Osteoblast (primary cell): ENCODE data around the gene ANKRD29. TPM values are rescaled to one million over a fixed set of nuclear protein-coding genes. Genes with fewer than 3 reads are reported as not detected.

ENCODE experiments used
- DNase-seq: peaks from one replicate; pipeline ENCODE4 v3.0.0; 2011; ENCODE audit warnings: low spot score, mixed read lengths; ENCODE audit not compliant: insufficient read length; ENCODE audit errors: missing footprints
- H2AFZ ChIP-seq: 2 replicates; pipeline ENCODE4 v1.6.0; 2011; ENCODE audit warnings: mild to moderate bottlenecking, low read length
- H3K27ac ChIP-seq: 2 replicates; pipeline ENCODE4 v1.5.1; 2011; ENCODE audit warnings: mild to moderate bottlenecking, low read depth, low read length, moderate library complexity
- H3K27me3 ChIP-seq: 2 replicates; pipeline ENCODE4 v1.6.0; 2012; ENCODE audit warnings: mild to moderate bottlenecking, control low read depth, inconsistent platforms, low read length, moderate library complexity; ENCODE audit not compliant: insufficient read depth
- H3K36me3 ChIP-seq: 2 replicates; pipeline ENCODE4 v1.5.1; 2011; ENCODE audit warnings: mild to moderate bottlenecking, low read length, control low read depth, moderate library complexity; ENCODE audit not compliant: insufficient read depth
- H3K4me1 ChIP-seq: 2 replicates; pipeline ENCODE4 v1.5.1; 2011; ENCODE audit warnings: mild to moderate bottlenecking, low read length, control low read depth, moderate library complexity; ENCODE audit not compliant: insufficient read depth
- H3K4me2 ChIP-seq: 2 replicates; pipeline ENCODE4 v1.6.0; 2011; ENCODE audit warnings: mild to moderate bottlenecking, low read length; ENCODE audit not compliant: insufficient read depth
- H3K4me3 ChIP-seq: fragments of 200-600 bp; sonication (generic); 3 replicates; pipeline ENCODE4 v1.5.1; 2012; ENCODE audit warnings: mild to moderate bottlenecking, low read length, inconsistent platforms; ENCODE audit not compliant: insufficient read depth
- H3K79me2 ChIP-seq: 2 replicates; pipeline ENCODE4 v1.6.0; 2012; ENCODE audit warnings: mild to moderate bottlenecking, low read length, control low read depth, inconsistent platforms; ENCODE audit not compliant: insufficient read depth
- H3K9me3 ChIP-seq: 2 replicates; pipeline ENCODE4 v1.5.1; 2011; ENCODE audit warnings: low read depth, low read length, control low read depth
- H4K20me1 ChIP-seq: 2 replicates; pipeline ENCODE4 v1.6.0; 2012; ENCODE audit warnings: mild to moderate bottlenecking, low read length, control low read depth; ENCODE audit not compliant: insufficient read depth
- total RNA-seq: library from RNA; depleted of rRNA; stranded (reverse); fragments of >200 nt; gene quantifications from 2 replicates; pipeline ENCODE4 v1.2.3, GENCODE V29; 2012
- TF ChIP-seq, protein P1 (sequence below): IDR thresholded peaks from 2 replicates; pipeline ENCODE4 v1.5.1; 2011; ENCODE audit warnings: mild to moderate bottlenecking, low read depth, low read length, moderate library complexity; ENCODE audit errors: extremely low read depth

Gene ANKRD29
- total RNA-seq, 1 donor = 9.8 TPM

- TF ChIP-seq, protein P1, sequence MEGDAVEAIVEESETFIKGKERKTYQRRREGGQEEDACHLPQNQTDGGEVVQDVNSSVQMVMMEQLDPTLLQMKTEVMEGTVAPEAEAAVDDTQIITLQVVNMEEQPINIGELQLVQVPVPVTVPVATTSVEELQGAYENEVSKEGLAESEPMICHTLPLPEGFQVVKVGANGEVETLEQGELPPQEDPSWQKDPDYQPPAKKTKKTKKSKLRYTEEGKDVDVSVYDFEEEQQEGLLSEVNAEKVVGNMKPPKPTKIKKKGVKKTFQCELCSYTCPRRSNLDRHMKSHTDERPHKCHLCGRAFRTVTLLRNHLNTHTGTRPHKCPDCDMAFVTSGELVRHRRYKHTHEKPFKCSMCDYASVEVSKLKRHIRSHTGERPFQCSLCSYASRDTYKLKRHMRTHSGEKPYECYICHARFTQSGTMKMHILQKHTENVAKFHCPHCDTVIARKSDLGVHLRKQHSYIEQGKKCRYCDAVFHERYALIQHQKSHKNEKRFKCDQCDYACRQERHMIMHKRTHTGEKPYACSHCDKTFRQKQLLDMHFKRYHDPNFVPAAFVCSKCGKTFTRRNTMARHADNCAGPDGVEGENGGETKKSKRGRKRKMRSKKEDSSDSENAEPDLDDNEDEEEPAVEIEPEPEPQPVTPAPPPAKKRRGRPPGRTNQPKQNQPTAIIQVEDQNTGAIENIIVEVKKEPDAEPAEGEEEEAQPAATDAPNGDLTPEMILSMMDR = no peak
- H3K27me3 ChIP-seq = peaks cover 35% of the 10 kb centered on the region
- H3K4me3 ChIP-seq = no peak overlapping the region
- H3K79me2 ChIP-seq = no peaks in the 10 kb centered on the region
- no peak overlapping the region for H2AFZ ChIP-seq
- no peaks in the 10 kb centered on the region for H3K36me3 ChIP-seq
- H3K27ac ChIP-seq = no peak overlapping the region
- H3K9me3 ChIP-seq = no peaks in the 10 kb centered on the region
- no peak for DNase-seq
- no peak overlapping the region for H3K4me2 ChIP-seq
- no peaks in the 10 kb centered on the region for H4K20me1 ChIP-seq
- H3K4me1 ChIP-seq = peaks cover 14% of the 10 kb centered on the region
Measured at GRCh38 chr18:23664674-23665073, 2.0 kb upstream of the ANKRD29 start.

GRCh38 chr18:23661735-23662308 lies 889 bp downstream of the ANKRD29 start:
- peak overlapping the region; percentile 99 for H3K4me2 ChIP-seq
- H3K9me3 ChIP-seq = no peaks in the 10 kb centered on the region
- no peaks in the 10 kb centered on the region for H4K20me1 ChIP-seq
- DNase-seq = no peak
- H3K27ac ChIP-seq = no peak overlapping the region
- TF ChIP-seq, protein P1 = no peak
- peaks cover 16% of the 10 kb centered on the region for H3K4me1 ChIP-seq
- peak overlapping the region; percentile 65 for H2AFZ ChIP-seq
- peak overlapping the region; percentile 83 for H3K4me3 ChIP-seq
- H3K27me3 ChIP-seq = peaks cover 19% of the 10 kb centered on the region
- peaks cover 2% of the 10 kb centered on the region for H3K79me2 ChIP-seq
- no peaks in the 10 kb centered on the region for H3K36me3 ChIP-seq

GRCh38 chr18:23658285-23658684 lies 4.4 kb downstream of the ANKRD29 start:
- Histone ChIP-seq H2AFZ (no peak overlapping the region), H3K27ac (no peak overlapping the region), H3K9me3 (no peaks in the 10 kb centered on the region), H3K27me3 (peaks cover 8% of the 10 kb centered on the region), H3K36me3 (no peaks in the 10 kb centered on the region), H3K79me2 (peaks cover 3% of the 10 kb centered on the region), H3K4me2 (no peak overlapping the region), H4K20me1 (no peaks in the 10 kb centered on the region), H3K4me1 (peaks cover 14% of the 10 kb centered on the region), H3K4me3 (no peak overlapping the region)
- no peak for DNase-seq
- TF ChIP-seq, protein P1 = no peak

GRCh38 chr18:23652232-23652631 lies 10.5 kb downstream of the ANKRD29 start:
- H3K27me3 ChIP-seq = no peaks in the 10 kb centered on the region
- no peaks in the 10 kb centered on the region for H3K9me3 ChIP-seq
- H3K79me2 ChIP-seq = peaks cover 3% of the 10 kb centered on the region
- TF ChIP-seq, protein P1 = no peak
- H2AFZ ChIP-seq = no peak overlapping the region
- H4K20me1 ChIP-seq = no peaks in the 10 kb centered on the region
- H3K27ac ChIP-seq = no peak overlapping the region
- H3K4me3 ChIP-seq = no peak overlapping the region
- no peak overlapping the region for H3K4me2 ChIP-seq
- H3K36me3 ChIP-seq = no peaks in the 10 kb centered on the region
- peaks cover 15% of the 10 kb centered on the region for H3K4me1 ChIP-seq
- DNase-seq = no peak
